Measurements from ENCODE around the gene ATP2A2.

DNA sequence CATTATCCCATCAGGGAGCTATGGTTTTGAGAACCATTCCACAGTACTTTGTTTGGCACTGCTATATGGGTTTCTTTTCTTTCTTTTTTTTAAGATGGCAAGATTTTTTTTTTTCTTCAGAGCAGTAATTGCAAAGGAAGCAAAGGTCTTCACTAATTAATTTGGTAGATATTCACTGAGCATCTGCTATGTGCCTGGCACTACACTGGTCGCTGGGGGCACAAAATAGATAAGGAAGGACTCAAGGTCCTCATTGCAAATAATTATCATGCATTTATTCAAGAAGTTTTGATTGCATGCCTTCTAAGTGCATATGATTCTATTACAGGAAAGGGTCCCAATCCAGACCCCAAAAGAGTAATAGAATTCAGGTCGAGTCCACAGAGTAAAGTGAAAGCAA is 10.0 kb upstream of the ATP2A2 start:
- TF ChIP-seq, protein P1, sequence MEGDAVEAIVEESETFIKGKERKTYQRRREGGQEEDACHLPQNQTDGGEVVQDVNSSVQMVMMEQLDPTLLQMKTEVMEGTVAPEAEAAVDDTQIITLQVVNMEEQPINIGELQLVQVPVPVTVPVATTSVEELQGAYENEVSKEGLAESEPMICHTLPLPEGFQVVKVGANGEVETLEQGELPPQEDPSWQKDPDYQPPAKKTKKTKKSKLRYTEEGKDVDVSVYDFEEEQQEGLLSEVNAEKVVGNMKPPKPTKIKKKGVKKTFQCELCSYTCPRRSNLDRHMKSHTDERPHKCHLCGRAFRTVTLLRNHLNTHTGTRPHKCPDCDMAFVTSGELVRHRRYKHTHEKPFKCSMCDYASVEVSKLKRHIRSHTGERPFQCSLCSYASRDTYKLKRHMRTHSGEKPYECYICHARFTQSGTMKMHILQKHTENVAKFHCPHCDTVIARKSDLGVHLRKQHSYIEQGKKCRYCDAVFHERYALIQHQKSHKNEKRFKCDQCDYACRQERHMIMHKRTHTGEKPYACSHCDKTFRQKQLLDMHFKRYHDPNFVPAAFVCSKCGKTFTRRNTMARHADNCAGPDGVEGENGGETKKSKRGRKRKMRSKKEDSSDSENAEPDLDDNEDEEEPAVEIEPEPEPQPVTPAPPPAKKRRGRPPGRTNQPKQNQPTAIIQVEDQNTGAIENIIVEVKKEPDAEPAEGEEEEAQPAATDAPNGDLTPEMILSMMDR (IDR thresholded peaks at IDR 0.05), result no peak
- TF ChIP-seq EZH2 (IDR thresholded peaks at IDR 0.05; ENCODE audit: borderline replicate concordance, insufficient read depth, low read depth, low read length, poor library complexity, severe bottlenecking), result no peak

Measured in B cell (primary cell).